ENCODE results near the gene ACOXL. TPM values are rescaled to one million over a fixed set of nuclear protein-coding genes. Genes with fewer than 3 reads are reported as not detected.

The ACOXL gene
- total RNA-seq, 2 donors from 2014 or later: 11.7 to 12.3 TPM

DNA sequence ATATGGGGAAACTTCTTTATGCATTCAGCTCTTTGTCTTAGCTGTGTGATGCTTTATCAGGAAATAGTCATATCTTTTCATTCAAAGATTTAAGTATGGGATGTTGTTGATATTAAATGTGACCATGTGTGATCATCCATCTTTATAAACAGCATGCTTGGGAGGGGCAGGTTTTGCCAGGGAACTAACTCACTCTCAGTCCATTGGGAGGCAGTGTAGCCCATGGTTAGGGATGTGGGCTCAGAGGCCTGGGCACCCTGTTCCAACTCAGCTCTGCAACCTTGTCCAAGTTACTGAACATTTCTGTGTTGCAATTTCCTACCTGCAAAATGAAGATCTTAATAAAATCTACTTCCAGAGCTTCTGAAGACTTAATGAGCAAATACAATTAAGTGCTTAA lies 296.3 kb downstream of the ACOXL start:
- Histone ChIP-seq H3K4me1 (ENCODE audit: control insufficient read depth, insufficient read depth, low read length) (no peaks in the 10 kb centered on the region), H3K9me3 (ENCODE audit: control insufficient read depth, low read length) (no peaks in the 10 kb centered on the region), H3K4me3 (ENCODE audit: low read length) (no peak overlapping the region), H3K27ac (ENCODE audit: low read depth, low read length) (no peak overlapping the region), H3K27me3 (ENCODE audit: control insufficient read depth, insufficient read depth, low read length, poor library complexity, severe bottlenecking) (no peaks in the 10 kb centered on the region), H3K9ac (ENCODE audit: extremely low read depth, low read length, poor library complexity, severe bottlenecking) (no peak overlapping the region), H3K36me3 (ENCODE audit: control insufficient read depth, insufficient read depth, low read length) (no peaks in the 10 kb centered on the region)
- H3K9me3 Mint-ChIP-seq: peaks cover 7% of the 10 kb centered on the region
- TF ChIP-seq, protein P1, sequence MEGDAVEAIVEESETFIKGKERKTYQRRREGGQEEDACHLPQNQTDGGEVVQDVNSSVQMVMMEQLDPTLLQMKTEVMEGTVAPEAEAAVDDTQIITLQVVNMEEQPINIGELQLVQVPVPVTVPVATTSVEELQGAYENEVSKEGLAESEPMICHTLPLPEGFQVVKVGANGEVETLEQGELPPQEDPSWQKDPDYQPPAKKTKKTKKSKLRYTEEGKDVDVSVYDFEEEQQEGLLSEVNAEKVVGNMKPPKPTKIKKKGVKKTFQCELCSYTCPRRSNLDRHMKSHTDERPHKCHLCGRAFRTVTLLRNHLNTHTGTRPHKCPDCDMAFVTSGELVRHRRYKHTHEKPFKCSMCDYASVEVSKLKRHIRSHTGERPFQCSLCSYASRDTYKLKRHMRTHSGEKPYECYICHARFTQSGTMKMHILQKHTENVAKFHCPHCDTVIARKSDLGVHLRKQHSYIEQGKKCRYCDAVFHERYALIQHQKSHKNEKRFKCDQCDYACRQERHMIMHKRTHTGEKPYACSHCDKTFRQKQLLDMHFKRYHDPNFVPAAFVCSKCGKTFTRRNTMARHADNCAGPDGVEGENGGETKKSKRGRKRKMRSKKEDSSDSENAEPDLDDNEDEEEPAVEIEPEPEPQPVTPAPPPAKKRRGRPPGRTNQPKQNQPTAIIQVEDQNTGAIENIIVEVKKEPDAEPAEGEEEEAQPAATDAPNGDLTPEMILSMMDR (conservative IDR thresholded peaks at IDR 0.05): peak; percentile 38
- H3K4me3 Mint-ChIP-seq: no peak overlapping the region
- no peak overlapping the region for H3K27ac Mint-ChIP-seq
- peaks cover 16% of the 10 kb centered on the region for H3K4me1 Mint-ChIP-seq
- H3K36me3 Mint-ChIP-seq (ENCODE audit: low read depth): peaks cover 13% of the 10 kb centered on the region
- H3K27me3 Mint-ChIP-seq (ENCODE audit: insufficient read depth): no peaks in the 10 kb centered on the region
- no peak for DNase-seq

DNA sequence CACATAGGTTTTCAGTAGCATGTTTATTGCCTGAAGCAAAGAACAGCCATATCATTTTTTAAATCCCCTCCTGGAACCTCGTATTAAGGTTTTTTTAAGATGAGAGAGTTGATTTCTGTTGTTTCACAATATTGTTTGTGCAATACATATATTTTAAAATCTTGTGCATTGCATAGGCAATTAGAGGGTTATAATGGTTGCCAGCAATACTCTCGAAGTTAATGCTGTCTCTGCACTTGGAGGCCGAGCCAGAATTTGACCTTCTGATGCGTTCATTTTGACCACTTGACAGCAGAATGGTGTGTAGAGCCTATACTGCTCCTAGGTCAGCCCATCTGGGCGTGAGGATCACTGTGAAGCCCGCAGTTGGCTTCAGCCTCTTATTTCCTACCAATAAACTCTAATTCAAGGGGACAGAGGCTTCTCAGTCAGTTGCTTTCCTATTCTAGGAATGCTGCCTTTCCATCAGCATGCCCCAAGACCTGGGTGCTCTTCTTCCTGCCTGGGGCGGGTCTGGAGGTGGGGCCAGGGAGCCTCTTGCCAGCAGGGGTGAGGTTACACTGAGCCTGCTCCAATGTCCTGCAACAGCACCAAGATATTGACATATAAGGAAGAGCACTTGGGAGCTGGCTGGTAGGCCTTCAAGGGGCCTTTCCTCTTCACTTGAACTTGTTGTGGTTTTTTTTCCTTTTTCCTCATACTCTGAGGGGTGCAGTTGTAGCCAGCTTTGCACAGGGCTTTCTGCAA lies 297.0 kb downstream of the ACOXL start:
- Mint-ChIP-seq H3K27ac (no peak overlapping the region), H3K4me1 (peaks cover 16% of the 10 kb centered on the region), H3K36me3 (ENCODE audit: low read depth) (peaks cover 13% of the 10 kb centered on the region), H3K27me3 (ENCODE audit: insufficient read depth) (no peaks in the 10 kb centered on the region), H3K9me3 (peaks cover 7% of the 10 kb centered on the region), H3K4me3 (no peak overlapping the region)
- H3K9me3 ChIP-seq (ENCODE audit: control insufficient read depth, low read length): no peaks in the 10 kb centered on the region
- no peak overlapping the region for H3K9ac ChIP-seq (ENCODE audit: extremely low read depth, low read length, poor library complexity, severe bottlenecking)
- WGBS, 2 experiments (ENCODE audit: insufficient coverage in 1 of 2, insufficient read length in 1 of 2): 71 to 75% methylated on average over 4 to 6 of the region's 7 CpGs
- no peaks in the 10 kb centered on the region for H3K36me3 ChIP-seq (ENCODE audit: control insufficient read depth, insufficient read depth, low read length)
- H3K4me1 ChIP-seq (ENCODE audit: control insufficient read depth, insufficient read depth, low read length): no peaks in the 10 kb centered on the region
- no peak overlapping the region for H3K4me3 ChIP-seq (ENCODE audit: low read length)
- no peaks in the 10 kb centered on the region for H3K27me3 ChIP-seq (ENCODE audit: control insufficient read depth, insufficient read depth, low read length, poor library complexity, severe bottlenecking)
- H3K27ac ChIP-seq (ENCODE audit: low read depth, low read length): no peak overlapping the region
- DNase-seq: peak; percentile 87
- TF ChIP-seq, protein P1 (conservative IDR thresholded peaks at IDR 0.05): no peak

DNA sequence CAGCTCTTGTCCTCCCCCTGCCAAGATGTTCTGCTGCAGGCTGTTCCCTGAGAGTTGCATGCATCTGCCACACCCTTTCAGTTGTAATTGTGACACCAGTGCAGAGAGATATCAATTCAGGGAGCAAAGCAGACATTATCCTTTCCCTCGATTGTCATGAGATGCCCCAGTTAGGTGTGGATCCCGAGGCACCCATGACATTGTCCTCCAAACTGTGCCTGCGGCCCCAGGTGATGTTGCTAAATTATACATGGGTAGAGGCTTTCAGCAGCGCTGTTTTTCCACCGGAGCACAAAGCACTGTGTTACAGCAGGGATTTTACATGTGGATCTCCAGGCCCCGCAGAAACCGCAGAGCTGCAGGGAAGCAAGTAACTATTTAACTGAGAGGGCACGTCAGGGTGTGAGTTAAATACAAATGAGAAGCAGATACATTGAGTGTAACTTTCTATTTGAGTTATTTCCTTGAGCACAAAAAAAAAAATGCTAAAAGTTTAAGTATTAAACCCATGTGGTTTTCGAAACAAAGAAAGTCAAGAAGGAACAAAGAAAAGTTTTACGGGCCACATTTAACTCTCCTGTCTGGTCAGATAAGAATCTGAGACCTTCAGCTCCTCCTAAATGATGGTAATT lies 298.0 kb downstream of the ACOXL start:
- TF ChIP-seq, protein P1 (conservative IDR thresholded peaks at IDR 0.05): no peak
- Histone ChIP-seq H3K27ac (ENCODE audit: low read depth, low read length) (no peak overlapping the region), H3K9me3 (ENCODE audit: control insufficient read depth, low read length) (no peaks in the 10 kb centered on the region), H3K9ac (ENCODE audit: extremely low read depth, low read length, poor library complexity, severe bottlenecking) (no peak overlapping the region), H3K4me3 (ENCODE audit: low read length) (no peak overlapping the region), H3K36me3 (ENCODE audit: control insufficient read depth, insufficient read depth, low read length) (no peaks in the 10 kb centered on the region), H3K4me1 (ENCODE audit: control insufficient read depth, insufficient read depth, low read length) (no peaks in the 10 kb centered on the region), H3K27me3 (ENCODE audit: control insufficient read depth, insufficient read depth, low read length, poor library complexity, severe bottlenecking) (no peaks in the 10 kb centered on the region)
- Mint-ChIP-seq H3K27me3 (ENCODE audit: insufficient read depth) (no peaks in the 10 kb centered on the region), H3K4me1 (peaks cover 16% of the 10 kb centered on the region), H3K4me3 (no peak overlapping the region), H3K36me3 (ENCODE audit: low read depth) (peaks cover 13% of the 10 kb centered on the region), H3K27ac (no peak overlapping the region), H3K9me3 (peaks cover 7% of the 10 kb centered on the region)
- 88 to 90% methylated on average over 10 of the region's 10 CpGs for WGBS, 2 experiments (ENCODE audit: insufficient coverage in 1 of 2, insufficient read length in 1 of 2)
- peak; percentile 42 for DNase-seq
